GM19240 (cell line): Measurements from ENCODE around the gene PRR16.
"Not testable (repeated sequence)": the region's sequence is repeated elsewhere in the genome, so short reads cannot be mapped to it uniquely, and the experiment has no call there.

ENCODE experiments used
- DNase-seq: peaks from one replicate; pipeline ENCODE4 v3.0.0; 2011; ENCODE audit warnings: low spot score; ENCODE audit not compliant: insufficient read length

The PRR16 gene

DNA sequence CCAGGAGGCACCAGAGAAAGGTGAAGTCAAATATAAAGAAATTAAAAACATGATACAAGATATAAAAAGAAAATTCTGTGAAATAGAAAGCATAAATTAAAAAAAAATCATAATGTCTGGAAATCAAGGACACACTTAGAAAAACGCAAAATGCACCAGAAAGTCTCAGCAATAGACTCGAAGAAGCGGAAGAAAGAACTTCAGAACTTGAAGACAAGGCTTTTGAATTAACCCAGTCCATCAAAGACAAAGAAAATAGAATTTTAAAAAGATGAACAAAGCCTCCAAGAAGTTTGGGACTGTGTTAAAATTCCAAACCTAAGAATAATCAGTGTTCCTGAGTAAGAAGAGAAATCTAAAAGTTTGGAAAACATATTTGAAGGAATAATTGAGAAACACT lies 168.3 kb downstream of the PRR16 start:
- DNase-seq: no peak

DNA sequence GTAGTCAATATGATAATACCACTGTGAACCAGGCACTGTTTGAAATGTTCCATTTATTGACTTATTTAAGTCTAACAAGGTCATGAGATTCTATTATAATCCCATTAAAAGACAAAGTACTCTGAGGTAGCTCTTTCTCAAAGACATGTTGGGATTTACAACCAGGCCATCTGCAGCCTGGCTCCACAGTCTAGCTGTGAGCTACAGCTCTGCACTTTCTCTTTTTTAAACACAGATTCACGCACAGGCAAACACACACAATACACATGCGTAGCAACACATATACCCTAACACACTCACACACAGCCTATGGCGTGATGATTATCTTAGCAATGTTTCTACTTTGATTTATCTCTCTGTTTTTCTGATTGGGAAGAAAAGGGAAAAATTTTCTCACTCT lies 174.3 kb downstream of the PRR16 start:
- no peak for DNase-seq

DNA sequence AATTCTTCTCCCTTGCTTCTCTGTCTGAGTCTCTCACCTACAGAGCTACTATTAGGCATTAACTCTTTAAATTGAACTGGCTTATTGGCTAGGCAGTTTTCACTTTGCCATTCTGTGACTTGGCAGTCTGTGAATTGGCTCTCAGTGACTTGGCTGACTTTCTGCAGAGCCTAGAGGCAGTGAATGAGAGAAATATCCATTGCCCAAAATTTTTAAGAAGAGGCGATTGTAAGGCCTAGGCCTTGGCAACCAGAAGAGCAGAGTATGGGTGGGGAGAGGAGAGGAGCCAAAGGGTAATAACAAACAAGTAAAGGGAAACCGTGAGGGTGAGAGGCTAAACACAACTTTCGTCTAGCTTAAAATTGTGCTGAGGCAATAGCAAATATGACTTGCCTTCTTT lies 176.7 kb downstream of the PRR16 start:
- no peak for DNase-seq

DNA sequence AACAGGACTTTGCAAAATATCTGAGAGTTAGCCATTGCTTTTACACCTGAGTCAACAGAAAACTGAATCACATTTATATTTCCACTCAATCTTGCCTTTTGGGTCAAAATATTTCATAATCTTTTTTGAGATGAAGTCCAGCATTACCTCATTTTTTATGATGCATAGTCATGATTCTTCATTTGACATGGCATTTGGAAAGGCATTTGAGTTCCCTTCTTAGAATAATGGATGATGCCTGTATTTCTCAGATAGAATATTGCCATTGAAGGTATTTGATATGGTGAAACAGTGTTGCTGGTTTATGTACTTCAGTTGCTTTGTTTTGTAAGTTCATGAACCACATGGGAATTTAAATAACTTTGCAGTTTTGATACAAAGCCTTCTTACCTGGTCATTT lies 180.4 kb downstream of the PRR16 start:
- no peak for DNase-seq

DNA sequence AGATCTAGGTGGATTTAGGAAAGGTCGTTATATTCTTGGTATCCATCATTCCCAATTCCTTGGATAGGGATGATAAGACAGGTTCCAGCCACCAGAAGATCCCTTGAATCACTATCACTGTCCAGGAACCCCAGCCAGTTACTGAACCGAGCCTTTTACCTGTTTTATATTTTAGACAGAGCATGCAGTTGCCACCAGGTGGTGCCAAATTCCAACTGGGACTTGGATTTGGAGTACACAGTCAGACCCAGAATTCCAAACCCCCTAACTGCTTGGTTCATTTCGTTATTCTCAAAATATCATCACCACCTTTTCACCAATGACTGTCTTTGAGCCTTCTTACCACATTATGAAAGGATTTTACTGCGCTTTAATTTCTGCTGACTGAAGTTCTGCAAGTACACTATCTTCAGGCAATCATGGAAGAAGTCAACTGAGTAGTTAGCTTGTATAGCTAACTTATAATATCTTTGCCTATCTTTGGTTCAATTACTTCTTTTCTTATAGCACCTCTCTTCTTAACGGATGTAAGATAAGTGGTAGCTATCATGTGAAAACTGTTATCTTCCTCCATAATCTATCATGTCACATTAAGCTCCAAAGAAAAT lies 191.8 kb downstream of the PRR16 start:
- DNase-seq: no peak

DNA sequence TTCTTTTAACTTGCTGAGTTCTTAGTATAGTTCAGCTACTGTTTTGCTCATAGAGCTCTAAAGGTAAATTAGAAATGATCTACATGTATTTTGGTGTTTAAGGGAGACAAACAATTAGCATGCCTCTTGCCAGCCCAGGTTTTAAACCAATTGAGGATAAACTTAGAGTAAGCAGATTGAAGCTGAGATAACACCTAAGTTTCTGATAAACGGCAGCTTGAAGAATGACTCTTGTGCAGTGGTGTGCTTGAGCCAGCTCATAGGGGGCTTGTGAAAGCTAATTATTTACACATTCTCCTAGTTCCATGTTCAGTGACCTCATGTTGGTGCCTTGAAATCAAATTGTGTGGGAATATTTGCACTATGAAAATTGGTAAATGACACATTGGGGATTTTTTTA lies 193.0 kb downstream of the PRR16 start:
- DNase-seq: no peak

DNA sequence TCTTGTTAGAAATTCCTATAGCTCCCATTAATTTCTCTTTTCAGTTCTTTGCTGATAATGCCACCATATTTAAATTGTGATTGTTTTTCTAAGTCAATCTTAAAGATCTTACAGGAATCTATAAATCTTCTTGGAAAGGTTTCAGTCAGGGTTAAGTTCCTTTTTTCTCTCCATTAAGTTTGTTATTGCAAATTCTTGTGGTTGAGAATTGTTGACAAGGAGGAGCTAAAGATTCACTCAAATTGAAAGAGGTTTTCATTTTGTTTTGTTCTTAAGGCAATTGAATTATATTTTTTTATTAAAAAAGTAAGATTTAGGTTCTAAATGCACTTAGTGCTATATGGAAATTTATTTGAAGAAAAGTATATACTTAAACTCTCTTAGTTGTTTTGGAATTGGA lies 213.4 kb downstream of the PRR16 start:
- DNase-seq: no peak

DNA sequence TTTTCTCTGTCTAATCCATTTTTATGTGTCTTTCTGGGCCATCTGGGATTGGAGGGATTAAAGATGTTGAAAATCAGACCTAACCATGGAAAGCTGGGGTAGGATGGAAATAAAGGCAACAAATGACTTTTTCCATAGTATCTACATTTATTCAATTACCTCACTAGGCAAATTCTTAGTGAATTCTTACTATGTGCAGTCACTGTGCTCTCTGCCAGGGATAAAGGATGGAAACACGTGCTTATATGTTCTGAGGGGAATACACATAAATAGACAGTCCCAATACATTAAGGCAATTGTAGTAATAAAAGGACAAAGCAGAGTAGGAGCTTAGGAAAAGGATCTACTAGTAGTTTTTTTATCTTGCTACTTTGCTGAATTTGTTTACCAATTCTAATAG lies 214.2 kb downstream of the PRR16 start:
- DNase-seq: no peak

DNA sequence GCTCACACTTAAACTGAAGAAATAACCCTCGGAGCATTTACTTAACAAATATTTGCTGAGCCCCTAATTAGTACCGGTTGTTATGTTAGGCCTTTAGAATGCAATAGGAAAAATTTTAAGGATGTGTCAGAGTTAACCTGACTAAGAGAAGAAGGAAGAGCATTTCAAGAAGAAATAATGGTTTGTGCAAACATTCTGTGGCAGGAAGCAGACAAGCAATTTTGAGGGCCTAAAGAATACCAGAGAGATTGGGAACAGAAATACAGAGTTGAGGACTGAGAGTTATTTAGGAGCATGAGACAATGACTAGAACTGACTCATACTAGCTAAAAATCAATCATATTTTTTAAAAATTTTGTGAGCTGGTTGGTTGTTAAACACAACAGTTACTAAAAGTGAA lies 218.8 kb downstream of the PRR16 start:
- no peak for DNase-seq

DNA sequence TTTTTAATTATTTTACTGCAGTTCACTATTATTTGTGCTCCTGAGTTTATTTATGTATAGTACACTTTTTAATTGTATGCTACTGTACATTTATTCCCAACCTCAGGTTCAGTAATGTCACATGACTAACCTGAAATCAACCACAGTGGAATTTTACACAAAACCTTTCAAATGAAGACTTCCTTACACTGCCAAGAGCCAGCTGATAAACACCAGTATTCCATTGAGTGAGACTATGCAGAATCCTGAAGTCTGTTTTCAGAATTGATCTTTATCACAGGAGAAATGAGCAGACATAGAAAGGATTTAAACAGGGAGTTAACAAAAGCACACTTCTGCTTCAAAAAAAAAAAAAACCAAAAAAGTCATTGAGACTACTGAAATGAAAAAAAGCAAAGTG lies 219.5 kb downstream of the PRR16 start:
- no peak for DNase-seq

DNA sequence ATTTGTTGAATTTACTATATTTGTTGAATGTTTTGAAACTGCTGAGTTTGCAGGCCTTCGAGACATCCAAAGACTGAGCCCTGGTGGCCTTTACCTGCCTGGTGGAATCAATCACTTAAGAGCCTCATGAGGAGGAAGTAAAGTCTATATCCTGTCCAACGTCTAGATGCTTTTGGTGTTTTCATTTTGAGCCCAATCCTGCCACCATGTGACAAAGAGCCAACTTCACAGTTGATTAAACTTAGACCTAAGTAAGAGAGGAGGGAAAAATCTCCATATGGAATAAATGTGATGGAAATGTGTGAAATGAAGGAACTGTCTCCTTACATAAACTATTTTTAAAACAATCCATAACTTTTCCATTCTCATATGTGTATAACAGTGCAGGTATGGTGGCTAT lies 220.1 kb downstream of the PRR16 start:
- no peak for DNase-seq

DNA sequence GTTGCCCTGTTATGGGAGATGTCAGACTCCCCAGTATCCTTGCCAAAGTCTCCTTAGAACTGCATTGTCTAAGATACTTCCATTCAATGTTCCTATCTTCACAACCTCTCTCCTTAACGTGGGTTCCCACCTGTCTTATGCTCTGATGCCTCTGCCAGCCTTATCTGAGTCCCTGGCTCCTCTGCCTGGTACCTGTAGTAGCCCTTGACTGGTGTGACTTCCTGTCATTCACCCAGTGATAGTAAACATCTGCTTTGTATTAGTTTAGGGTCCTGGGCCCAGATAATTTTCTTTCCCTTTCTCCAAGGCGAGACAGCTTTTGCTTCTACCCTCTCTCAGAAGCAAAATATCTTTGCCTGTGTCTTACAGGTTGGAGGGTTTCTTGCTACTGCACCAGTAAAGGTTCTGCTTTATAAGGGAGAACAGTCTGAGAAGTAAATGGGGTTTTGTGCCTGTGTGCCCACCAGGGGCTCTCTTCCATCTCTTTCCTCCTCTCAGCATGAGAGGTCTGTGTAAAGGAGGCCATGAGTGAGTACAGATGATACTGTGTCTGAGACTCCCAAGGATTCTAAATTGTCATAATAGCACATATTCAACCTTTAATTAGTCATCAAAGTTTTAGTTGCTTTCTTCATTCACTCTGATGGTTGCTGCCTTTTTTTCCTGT lies 220.8 kb downstream of the PRR16 start:
- no peak for DNase-seq

DNA sequence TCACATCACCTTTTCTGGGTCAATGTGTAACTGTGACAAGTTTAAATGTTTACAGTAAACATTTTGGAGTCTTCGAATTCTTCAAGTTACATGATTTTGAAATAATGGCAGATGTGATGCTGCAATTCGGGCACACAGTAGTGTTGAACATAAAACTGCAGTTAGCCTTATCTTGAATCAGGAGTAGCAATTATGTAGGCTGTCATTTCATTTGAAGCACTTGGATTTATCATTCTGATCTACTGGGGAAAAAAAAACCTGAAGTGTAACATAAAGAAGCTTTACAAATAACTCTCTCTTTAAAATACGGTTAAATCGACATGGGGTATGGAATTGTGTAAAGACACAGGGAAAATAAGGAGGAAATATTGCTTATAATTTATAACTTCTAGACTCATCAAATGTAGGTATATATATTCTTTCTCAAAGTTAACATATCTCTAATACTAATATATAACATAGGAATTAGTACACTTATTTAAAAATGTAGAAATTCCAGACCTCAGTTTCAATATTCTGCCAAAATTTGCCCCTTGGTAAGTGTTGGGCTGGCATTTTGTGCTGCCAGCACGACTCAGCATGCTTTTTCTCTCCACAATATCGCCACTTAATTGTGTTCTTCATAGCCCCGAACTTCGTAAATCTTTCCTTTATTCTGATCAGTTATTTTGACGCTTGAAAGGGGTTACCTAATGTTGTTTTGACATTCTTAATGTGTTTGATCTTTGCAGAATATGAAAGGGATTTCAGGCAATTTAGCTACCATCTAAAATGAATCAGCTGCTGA lies 226.7 kb downstream of the PRR16 start:
- no peak for DNase-seq

DNA sequence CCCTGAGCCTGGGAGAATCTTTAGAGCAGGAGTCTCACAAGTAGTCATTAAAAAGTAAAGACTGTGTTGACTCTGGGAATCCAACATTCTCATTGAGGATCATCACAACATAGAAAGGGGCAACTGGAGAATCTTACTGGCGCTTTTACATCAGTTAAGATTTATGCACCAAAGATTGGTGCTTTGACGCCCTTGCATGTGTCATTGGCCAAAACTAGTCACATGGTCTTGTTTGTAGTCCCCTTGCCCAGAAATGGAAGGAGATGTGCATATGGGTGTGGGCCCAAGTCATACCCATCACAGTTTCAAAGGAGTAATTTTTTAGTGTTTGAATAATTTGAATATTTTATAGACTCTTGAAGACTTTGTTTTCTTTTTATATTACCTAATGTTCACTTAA lies 228.2 kb downstream of the PRR16 start:
- no peak for DNase-seq

DNA sequence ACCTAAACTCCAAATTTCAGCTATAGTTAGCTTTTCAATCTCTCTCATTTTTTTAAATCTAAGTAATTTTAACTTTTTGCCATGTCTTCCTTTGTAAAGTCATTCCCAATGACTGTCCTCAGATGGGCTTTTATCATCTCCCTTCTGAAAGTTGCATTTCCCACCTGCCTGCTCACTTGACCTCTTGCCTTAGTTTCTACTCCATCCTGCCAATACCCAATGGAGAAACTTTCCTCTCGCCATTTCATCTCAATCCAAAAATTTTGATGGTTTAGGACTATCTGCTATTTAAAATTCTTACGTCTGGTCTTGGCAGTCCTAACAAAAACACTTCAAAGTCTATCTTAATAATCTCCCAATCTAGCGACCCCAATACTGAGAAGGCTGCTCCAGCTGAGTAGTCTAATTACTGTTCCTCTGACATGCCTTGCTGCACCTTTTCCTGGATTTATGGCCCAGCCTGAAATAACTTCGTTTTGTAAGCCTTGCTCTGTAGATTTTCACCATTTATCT lies 231.3 kb downstream of the PRR16 start:
- no peak for DNase-seq

DNA sequence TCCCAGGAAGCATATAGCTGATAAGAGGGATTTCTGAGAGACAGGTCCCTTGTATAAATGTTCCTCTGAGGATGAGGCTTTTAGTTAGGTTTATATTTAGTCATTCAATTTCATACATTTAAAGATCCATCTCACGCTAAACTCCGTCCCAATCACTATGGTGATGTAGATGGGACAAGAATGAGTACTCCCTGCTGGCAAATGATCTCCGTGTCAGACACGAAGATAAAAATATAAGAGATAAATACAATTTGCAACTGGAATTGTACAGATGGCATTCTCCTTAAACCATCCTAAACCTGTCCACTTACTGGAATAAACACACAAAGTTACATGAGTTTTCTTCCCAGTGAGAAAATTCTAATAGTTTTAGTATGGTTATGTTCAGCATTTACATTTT lies 233.0 kb downstream of the PRR16 start:
- no peak for DNase-seq

DNA sequence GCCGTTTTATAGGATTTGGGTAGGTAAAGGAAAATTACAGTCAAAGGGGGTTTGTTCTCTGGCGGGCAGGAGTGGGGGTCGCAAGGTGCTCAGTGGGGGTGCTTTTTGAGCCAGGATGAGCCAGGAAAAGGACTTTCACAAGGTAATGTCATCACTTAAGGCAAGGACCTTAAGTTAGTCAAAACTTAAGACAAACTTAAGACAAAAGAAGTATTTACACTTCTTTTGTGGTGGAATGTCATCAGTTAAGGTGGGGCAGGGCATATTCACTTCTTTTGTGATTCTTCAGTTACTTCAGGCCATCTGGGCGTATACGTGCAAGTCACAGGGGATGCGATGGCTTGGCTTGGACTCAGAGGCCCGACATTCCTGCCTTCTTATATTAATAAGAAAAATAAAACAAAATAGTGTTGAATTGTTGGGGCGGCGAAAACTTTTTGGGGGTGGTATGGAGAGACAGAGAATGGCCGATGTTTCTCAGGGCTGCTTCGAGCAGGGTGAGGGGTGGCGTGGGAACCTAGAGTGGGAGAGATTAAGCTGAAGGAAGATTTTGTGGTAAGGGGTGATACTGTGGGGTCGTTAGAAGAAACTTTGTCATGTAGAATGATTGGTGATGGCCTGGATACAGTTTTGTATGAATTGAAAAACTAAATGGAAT lies 233.7 kb downstream of the PRR16 start:
- not testable (repeated sequence) for DNase-seq

DNA sequence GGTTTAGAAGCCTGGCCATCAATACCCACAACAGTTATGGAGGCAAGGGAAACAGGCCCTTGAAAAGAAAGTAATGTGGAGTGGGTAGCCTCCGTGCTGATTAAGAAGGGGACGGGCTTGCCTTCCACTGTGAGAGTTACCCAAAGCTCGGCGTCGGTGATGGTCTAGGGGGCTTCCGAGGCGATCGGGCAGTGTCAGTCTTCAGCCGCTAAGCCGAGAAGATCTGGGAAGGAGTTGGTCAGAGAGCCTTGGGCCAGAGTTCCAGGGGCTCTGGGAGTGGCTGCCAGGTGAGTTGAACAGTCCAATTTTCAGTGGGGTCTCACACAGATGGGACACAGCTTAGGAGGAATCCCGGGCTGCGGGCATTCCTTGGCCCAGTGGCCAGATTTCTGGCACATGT lies 236.6 kb downstream of the PRR16 start:
- not testable (repeated sequence) for DNase-seq

DNA sequence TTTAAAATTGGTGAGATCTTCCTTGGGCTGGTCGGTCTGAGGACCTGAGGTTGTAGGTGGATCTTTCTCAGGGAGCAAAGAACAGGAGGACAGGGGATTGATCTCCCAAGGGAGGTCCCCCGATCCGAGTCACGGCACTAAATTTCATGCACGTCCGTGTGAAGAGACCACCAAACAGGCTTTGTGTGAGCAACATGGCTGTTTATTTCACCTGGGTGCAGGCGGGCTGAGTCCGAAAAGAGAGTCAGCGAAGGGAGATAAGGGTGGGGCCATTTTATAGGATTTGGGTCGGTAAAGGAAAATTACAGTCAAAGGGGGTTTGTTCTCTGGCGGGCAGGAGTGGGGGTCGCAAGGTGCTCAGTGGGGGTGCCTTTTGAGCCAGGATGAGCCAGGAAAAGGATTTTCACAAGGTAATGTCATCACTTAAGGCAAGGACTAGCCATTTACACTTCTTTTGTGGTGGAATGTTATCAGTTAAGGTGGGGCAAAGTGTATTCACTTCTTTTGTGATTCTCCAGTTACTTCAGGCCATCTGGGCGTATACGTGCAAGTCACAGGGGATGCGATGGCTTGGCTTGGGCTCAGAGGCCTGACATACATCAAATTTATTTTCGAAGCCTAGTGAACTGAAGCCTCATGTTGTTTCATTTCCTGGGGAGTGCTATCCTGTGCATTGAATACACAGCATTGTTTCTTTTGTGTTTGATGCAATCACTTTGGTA lies 238.9 kb downstream of the PRR16 start:
- DNase-seq: not testable (repeated sequence)

DNA sequence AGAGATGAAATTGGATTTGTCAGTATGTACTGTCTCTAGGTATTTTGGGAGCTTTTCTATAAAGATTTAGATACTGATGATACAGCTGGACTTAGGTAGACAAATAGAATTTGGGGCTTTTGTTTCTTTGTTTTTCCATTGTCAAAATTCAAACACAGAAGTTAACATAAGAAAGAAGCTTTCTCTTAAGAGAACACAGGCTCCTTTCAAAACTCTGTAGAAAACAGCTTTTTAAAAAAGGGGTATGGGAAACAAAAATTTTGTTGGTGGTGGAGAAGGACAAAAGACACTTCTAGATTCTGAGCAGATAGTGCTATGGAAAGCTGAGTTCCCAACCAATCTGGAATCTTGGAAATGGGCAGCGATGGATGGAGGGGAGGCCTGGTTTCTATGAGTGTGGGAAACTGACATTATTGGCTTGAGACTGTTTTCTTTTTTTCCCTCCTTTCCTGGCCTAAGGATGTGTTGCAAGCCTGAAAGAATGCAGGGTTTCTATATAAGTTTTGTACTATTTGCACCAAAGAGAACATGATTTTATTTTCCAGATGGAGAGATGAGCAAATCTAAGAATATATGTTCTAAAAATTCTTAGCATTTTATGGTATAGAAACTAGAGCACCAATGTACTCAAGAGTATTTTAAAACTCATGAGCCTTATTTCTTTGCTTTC lies 240.0 kb downstream of the PRR16 start:
- no peak for DNase-seq

DNA sequence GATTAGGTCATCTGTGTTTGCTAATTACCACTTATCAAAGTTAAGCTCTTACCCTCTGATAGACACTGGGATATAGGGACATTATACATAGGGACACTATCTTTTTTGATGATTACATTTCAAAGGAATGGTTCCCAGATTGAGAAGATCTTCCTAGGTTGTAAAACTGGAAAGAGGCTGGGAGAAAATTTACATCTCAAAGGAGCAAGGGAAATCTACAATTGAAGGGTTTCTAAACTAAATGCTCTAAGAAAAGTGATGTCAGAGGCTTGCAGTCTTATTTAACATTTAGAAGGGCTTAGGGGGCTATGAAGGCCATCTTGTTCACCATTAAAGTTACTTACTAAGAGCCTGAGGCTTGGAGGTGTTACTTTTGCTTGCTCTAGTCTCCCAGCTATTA lies 242.8 kb downstream of the PRR16 start:
- DNase-seq: no peak
